Glomerular endothelial cell (primary cell): ENCODE measurements around the gene ISLR2. TPM values are rescaled to one million over a fixed set of nuclear protein-coding genes. Genes with fewer than 3 reads are reported as not detected.

Experiments used
- DNase-seq: peaks from one replicate; pipeline ENCODE4 v3.0.0-alpha.2; 2011; ENCODE audit warnings: low read depth, low spot score; ENCODE audit errors: extremely low read depth
- total RNA-seq: library from RNA; depleted of rRNA; stranded (reverse); fragments of >200 nt; gene quantifications from 2 replicates; pipeline ENCODE4 v1.2.3, GENCODE V29; 2015

ISLR2 gene
- total RNA-seq, 1 donor from 2014 or later = 0.12 TPM

DNA sequence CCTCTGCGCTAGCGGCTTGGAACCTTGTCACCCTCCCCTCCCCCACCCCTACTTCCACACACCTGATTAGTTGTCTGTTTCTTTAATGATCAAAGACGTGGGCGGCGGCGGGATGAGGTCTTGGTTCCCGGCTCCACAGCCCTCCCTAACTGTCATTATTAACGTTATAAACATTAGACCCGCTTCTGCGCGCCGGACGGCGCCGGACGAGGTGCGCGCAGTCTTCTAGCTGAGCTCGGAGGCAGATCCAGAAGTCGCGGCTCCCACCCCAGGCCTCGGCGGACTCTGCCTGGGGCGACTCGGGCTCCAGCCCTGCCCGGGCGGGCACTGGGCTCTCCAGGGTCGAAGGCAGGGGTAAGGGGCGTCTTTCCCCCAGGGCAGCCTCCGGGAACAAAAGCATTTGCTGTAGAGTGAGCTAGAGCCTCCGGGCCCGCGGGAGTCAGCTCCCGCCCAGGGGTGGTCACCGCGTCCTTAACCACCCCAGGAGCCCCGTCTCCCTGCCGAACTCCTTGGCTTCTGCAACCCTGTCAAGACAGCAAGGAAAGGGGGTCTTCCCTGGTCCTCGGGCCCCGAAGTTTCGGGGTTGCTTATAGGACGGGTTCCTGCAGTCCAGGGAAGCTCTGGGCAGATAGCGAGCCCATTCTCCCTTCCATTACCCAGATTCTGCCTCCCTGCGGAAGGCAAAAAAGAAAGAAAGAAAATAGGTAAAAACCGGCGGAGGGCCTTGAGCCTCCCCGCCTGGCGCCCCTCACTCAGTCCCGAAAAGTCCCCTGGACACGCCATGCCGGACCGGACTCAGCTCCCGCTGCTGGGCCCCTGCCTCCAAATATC lies 2.2 kb upstream of the ISLR2 start:
- DNase-seq = no peak

DNA sequence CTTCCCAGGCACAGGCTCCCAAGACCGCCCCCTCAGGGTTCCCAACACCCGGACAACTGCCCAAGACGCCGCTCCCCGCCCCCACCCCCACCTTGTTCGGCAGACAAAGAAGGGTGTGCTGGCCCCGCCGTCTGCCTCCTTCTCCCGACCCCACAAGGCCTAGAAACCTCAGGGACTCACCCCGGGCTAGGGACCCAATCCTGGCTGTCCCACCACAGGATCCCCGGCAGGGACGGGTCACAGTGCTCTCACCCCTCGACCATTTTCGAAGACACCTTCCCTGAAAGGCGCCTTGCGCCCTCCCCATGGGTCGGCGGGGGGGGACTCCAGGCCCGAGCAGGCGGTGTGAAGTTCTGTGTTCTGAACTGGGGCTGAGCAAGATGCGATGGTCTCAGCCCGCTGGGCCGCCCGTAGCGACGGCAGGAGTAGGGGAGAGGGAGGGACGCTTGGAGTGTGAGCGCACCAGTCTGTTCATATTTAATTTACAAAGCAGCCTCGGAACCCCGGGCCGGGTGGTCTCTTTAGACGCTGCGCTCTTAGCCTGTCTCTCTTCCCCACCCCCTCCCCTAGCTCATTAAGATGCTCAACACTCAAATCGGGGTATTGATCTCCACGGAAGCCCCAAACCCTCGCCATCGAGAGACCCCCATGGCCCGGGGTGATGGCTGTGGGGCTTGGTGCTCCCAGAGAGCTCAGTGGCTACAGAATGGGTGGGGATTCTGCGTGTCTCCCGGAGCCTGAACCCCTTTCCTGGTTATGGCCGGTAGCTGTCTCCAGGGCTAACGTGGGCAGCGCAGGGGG lies 1.4 kb upstream of the ISLR2 start:
- DNase-seq = no peak

DNA sequence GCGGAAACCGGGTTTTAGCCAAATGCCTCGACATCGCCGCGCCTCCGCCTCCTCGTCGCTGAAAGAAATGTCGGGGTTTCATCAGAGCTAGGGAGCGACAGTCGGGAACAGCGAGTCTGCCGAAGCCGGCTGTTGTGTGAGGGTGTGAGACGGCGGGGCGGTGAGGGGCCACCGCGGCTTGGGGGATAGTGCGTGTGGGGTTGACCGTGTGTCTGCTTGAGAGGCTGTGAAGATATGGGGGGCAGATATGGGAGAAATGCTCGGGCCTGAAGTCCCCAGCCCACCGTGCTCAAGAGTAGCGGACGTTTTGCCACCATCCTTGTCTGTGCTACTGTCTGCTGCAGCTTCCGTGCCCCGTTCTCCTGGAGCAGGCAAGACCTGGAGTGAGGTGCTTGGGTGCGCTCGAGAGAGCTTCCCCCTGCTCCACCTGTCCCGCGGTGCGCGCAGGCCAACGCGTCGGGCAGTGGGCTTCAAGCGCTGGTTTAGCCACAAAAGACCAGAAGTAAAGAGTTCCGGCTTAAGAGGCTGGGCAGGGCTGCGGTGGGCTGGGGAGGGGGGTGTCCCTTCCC lies 716 bp upstream of the ISLR2 start:
- no peak for DNase-seq

DNA sequence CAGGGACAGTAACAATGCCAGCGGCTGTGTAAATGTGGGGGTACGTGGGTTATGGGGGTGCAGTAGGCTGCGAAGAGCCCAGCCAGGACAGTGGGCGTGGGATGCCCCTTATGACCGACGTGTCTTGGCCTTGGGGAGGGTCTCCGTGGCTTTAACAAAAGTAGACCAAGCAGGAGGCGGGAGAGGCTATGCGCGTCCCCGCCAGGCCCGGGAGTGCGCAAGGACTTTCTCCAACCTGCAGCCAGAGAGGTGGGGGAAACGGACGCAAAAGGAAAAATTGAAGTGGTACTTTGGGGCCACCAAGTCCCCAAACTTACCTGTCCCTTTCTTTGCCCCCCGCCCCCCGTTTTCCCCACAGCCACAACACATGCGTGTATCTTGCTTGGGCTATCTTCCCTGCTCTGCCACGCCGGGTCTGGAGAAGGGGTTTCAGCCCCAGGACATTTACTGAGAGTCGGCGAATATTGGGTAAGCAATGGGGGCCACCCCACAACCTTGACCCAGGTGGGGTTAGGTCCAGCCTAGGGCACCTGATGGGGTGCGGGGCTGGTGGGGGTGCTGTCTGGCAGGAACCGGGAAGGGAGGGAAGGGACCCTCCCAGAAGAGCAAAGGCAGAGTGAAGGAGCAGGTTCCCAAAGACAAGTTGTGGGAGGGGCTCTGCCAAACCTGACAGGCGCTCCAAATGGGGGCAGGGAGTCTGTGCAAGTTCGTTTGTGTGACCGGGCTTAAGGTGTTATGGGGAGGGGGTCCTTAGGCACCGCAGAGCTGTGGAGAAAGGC lies 652 bp downstream of the ISLR2 start:
- no peak for DNase-seq

DNA sequence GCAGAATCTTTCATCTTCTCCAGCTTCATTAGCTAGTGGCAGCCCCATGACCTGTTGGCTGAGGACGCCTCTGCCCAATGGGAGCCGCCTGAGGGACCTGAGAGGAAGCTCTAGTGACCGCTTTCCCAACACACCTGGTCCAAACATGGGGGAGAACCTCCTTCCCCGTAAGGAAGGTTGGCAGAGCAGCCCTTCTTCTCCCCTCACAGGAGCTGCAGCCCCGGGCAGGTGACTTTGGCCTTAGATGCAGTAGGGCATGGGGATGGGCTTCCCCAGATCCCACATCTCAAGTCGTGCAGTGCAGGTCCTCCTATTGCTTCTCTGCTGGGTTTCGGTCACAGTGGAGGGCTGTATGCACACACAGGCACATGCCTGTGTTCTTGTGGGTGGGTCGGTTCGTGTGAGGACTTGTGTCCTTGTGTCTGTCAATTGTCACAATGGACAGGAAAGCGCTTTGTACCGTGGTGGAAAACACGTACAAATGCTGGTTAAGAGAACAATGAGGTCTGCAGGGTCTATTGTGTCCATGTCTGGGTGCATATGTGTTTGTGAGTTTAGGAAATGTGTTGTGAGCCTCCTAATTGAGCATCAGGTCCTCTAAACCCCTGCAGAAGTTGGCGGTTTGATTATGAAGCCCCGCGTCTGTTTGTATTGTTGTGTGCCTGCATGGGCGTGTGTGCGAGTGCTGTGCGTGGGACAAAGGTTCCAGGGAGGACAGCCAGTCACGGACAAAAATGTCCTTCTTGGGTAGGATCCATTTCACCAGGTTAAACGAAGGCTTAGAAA lies 1.4 kb downstream of the ISLR2 start:
- no peak for DNase-seq

DNA sequence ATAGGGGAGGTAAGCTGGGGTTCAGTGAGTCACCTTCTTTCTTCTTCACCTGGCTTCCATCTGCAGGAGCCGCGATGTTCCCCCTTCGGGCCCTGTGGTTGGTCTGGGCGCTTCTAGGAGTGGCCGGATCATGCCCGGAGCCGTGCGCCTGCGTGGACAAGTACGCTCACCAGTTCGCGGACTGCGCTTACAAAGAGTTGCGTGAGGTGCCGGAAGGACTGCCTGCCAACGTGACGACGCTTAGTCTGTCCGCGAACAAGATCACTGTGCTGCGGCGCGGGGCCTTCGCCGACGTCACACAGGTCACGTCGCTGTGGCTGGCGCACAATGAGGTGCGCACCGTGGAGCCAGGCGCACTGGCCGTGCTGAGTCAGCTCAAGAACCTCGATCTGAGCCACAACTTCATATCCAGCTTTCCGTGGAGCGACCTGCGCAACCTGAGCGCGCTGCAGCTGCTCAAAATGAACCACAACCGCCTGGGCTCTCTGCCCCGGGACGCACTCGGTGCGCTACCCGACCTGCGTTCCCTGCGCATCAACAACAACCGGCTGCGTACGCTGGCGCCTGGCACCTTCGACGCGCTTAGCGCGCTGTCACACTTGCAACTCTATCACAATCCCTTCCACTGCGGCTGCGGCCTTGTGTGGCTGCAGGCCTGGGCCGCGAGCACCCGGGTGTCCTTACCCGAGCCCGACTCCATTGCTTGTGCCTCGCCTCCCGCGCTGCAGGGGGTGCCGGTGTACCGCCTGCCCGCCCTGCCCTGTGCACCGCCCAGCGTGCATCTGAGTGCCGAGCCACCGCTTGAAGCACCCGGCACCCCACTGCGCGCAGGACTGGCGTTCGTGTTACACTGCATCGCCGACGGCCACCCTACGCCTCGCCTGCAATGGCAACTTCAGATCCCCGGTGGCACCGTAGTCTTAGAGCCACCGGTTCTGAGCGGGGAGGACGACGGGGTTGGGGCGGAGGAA lies 2.6 kb downstream of the ISLR2 start:
- no peak for DNase-seq

DNA sequence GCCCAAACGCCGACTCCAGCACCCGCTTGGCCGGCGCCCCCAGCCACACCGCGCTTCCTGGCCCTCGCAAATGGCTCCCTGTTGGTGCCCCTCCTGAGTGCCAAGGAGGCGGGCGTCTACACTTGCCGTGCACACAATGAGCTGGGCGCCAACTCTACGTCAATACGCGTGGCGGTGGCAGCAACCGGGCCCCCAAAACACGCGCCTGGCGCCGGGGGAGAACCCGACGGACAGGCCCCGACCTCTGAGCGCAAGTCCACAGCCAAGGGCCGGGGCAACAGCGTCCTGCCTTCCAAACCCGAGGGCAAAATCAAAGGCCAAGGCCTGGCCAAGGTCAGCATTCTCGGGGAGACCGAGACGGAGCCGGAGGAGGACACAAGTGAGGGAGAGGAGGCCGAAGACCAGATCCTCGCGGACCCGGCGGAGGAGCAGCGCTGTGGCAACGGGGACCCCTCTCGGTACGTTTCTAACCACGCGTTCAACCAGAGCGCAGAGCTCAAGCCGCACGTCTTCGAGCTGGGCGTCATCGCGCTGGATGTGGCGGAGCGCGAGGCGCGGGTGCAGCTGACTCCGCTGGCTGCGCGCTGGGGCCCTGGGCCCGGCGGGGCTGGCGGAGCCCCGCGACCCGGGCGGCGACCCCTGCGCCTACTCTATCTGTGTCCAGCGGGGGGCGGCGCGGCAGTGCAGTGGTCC lies 3.5 kb downstream of the ISLR2 start:
- no peak for DNase-seq

DNA sequence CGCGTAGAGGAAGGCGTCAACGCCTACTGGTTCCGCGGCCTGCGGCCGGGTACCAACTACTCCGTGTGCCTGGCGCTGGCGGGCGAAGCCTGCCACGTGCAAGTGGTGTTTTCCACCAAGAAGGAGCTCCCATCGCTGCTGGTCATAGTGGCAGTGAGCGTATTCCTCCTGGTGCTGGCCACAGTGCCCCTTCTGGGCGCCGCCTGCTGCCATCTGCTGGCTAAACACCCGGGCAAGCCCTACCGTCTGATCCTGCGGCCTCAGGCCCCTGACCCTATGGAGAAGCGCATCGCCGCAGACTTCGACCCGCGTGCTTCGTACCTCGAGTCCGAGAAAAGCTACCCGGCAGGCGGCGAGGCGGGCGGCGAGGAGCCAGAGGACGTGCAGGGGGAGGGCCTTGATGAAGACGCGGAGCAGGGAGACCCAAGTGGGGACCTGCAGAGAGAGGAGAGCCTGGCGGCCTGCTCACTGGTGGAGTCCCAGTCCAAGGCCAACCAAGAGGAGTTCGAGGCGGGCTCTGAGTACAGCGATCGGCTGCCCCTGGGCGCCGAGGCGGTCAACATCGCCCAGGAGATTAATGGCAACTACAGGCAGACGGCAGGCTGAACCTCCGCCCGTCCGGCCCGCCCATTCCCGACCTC lies 4.1 kb downstream of the ISLR2 start:
- DNase-seq = no peak

DNA sequence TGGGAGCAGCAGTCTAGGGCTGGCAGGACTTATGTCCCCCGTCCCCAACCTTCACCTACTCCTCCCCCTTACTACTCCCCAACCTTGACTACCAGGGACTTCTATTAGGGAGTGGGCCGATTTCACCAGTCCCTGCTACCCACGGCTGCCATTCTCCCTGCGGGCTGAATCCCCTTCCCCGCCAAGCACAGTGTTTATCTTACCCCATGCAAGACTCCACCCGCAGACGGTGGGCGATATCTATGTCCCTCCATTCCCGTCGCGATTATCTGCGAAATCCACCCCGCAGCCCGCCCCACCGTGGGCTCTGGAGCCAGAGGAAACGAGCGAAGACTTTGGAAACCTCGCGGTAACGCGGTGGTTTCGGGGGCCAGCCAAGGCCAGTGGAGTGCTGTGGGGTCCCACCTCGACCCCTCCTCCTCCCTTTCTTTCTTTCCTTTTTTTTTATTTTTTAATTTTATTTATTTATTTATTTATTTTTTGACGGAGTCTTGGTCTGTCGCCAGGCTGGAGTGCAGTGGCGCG lies 4.7 kb downstream of the ISLR2 start:
- no peak for DNase-seq

DNA sequence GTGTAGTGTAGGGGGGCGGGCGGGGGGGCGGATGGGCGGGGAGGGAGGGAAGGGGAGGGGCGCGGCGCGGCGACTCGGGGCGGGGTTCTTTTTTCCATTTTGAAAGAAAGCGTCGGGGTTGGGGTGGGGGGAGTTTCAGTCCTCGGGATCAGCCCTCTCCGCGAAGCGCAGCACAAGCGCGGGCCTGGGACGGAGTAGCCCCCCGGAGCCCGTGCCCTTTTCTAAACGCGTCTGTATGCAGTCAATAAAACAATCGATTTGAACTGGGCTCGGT lies 6.1 kb downstream of the ISLR2 start:
- no peak for DNase-seq

DNA sequence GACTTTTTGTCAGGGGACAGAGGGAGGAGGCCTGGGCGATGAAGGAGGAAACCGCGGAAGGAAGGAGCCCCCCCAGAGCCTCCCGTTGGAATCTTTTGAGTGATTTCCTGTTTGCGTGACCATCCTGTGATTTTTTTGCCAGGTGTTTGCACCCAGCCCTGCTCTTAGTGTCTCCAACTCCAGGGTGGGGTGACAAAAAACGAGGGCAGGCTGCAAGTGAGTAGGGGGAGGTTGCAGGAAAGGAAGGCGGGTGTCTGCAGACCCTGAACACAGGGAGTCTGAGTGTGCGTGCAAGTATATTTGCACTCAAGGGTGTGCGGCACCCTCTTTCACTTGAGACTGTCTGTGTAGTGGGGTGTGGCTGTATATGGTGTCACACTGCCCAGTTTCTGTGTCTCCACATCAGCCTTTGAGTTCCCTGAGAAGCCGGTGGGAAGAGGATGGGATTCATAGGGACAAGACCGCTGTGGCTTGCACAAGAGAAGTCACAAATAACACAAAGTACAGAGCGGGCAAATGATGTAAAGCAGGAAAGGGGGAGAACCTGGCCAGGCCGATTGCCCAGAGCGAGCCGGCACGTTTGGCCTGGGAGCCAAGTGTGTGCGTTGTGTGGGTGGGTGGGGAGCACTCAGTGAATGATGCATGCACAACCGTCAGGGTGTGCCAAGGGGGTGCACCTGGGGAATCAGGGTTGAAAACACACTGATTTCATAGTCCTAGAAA lies 6.6 kb downstream of the ISLR2 start:
- no peak for DNase-seq

DNA sequence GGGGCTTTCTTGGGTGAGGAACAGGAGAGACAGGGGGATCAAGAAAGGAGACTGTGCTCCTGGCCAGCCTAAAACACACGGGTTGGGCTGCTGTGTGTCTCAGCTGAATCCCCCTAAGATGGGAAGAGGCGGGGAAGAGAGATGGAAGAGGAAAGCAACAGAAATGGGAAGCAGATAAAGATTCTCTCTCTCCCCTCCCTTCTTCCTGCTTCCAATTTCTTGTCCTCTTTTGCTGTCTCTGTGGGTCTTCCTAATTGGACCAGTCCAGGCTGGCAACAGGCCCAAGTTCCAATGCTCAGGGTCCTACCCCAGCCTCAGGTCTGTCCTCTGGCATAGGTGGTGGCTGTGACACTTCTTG lies 7.1 kb downstream of the ISLR2 start:
- no peak for DNase-seq

DNA sequence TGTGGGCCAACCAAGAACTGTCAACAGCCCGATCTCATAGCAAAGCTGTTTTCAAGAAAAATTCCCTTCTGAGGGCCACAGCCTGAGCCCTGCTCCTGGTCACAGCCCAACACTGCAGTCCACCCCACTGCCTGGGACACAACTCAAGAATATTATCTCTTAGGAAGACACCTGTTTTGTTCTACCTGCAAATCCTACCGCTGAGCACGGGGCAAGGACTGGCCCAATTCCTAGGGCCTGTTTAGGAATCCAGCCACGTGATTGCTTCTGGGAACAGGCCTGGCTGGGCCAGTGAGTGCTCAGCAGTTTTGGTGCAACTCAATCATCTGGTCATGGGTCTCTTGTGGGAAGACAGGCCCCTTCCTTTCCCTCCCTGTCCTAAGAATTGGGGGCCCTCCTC lies 8.3 kb downstream of the ISLR2 start:
- DNase-seq = no peak

DNA sequence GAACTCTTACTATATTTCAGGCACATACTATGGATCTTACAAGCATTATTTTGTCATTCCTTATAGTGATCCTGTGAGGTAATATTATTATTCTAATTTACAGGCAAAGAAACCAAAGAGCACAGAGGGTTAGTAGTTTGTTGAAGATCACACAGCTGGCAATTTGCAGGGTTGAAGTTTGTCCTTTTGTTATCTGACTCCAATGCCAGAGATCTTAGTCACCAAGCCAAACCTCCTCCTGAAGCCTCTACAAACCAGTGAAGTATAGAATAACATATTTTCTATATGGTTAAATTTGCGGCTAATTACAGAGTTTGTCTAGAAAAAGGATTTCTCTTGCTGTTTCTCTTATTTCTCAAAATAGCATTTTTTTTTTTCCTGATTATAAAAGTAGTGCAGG lies 11.2 kb downstream of the ISLR2 start:
- no peak for DNase-seq

DNA sequence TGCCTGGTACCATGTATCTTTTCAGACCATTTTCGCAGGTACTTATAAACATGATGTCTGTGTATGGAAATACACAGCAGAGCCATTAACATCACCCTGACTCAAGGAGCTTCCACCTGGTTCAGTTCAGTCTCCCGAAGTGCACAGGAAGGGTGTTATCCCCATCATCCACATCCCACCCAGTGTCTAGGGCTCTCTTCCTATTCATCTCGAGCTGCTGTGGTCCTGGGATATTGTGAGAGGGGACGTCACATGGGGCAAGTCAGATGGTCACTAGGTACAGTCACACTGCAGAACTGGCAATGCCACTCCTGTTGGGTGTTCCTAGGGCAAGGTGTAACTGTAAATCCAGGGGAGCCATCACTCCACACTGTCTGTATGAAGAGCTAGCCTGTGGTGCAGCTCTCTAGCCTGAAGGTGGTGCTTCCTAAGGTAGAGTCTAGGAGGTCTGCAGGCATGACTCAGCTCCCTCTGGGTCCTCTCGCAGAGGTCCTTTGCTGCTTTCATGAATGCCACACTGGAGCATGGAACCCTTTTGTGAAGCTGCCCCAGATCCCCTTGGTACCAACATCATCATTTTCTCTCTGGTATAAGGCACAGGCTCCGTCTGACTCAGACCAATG lies 13.9 kb downstream of the ISLR2 start:
- DNase-seq = no peak

DNA sequence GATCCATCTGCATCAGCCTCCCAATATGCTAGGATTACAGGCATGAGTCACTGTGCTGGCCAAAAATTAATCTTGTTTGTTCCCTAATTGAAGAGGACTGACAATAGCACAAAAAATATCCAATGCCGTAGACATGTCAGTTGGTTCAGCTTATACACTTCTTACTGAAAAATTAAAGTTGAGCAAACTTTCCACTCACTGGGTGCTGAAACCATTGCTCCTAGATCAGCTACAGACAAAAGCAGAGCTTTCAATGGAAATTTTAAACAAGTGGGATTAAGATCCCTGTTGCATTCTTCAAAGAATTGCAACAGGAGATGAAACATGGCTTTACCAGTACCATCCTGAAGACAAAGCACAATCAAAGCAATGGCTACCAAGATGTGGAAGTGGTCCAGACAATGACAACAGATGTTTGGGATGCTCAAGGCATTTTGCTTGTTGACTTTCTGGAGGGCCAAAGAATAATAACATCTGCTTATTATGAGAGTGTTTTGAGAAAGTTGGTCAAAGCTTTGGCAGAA lies 16.0 kb downstream of the ISLR2 start:
- no peak for DNase-seq

DNA sequence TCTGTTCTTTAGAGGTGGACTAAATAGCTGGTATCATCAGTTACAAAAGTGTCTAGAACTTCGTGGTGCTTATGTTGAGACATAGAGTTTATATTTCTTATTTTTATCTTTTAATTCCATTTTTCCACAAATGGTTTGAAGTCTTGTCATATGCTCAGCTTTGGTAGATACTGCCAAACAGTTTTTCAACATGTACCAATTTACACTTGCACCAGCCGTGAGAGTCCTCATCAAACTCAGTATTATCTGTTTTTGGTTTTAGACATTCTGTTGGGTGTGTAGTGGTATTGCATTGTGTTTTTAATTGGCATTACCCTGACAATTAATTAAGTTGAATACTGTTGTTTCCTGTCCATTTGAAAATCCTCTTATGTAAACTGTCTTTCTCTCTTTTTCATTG lies 16.7 kb downstream of the ISLR2 start:
- no peak for DNase-seq
